Superior temporal gyrus (tissue), 1 donor: ENCODE results near the gene ABCA2.

Experiments
- DNase-seq: peaks from one replicate; pipeline ENCODE4 v3.0.0-alpha.2; 2016; ENCODE audit errors: extremely low spot score

Gene ABCA2

GRCh38 chr9:136963751-136964150 is 64.3 kb downstream of the ABCA2 start:
- DNase-seq: no peak

- no peak for DNase-seq
Observed at GRCh38 chr9:136963341-136963740, 64.7 kb downstream of the ABCA2 start.

- no peak for DNase-seq
Observed at GRCh38 chr9:136962701-136963248, 65.3 kb downstream of the ABCA2 start.

- DNase-seq: no peak
Observed at GRCh38 chr9:136962163-136962562, 65.9 kb downstream of the ABCA2 start.

- DNase-seq: no peak
Observed at GRCh38 chr9:136961279-136962065, 66.6 kb downstream of the ABCA2 start.

- DNase-seq: no peak
Observed at GRCh38 chr9:136960938-136961275, 67.1 kb downstream of the ABCA2 start.

- no peak for DNase-seq
Observed at GRCh38 chr9:136960212-136960937, 67.7 kb downstream of the ABCA2 start.

- DNase-seq: no peak
Observed at GRCh38 chr9:136958898-136959850, 68.9 kb downstream of the ABCA2 start.

GRCh38 chr9:136958473-136958872 is 69.6 kb downstream of the ABCA2 start:
- DNase-seq: no peak

- DNase-seq: no peak
Observed at GRCh38 chr9:136957901-136958300, 70.1 kb downstream of the ABCA2 start.

GRCh38 chr9:136957461-136957860 is 70.6 kb downstream of the ABCA2 start:
- DNase-seq: no peak
